ENCODE measurements around the gene MSI2.

Gene MSI2

GRCh38 chr17:57311281-57312216 is 55.2 kb downstream of the MSI2 start:
- DNase-seq (ENCODE audit: low read depth, low spot score): no peak
- H3K36me3 ChIP-seq (ENCODE audit: insufficient read depth, insufficient read length, low read length): peaks cover 24% of the 10 kb centered on the region
- no peak overlapping the region for H3K4me3 ChIP-seq (ENCODE audit: insufficient read length, low read depth)
- H3K4me1 ChIP-seq (ENCODE audit: insufficient read depth, insufficient read length): peaks cover 8% of the 10 kb centered on the region
- H3K27me3 ChIP-seq (ENCODE audit: insufficient read depth, insufficient read length): no peaks in the 10 kb centered on the region
- TF ChIP-seq SUZ12 (IDR thresholded peaks at IDR 0.05; ENCODE audit: extremely low read depth, insufficient read depth, insufficient read length) (no peak), YY1 (IDR thresholded peaks at IDR 0.05; ENCODE audit: insufficient read depth, insufficient read length) (no peak)
- no peak overlapping the region for H3K9ac ChIP-seq (ENCODE audit: insufficient read length, low read depth)
- no peaks in the 10 kb centered on the region for H3K9me3 ChIP-seq (ENCODE audit: insufficient read depth, low read length)

DNA sequence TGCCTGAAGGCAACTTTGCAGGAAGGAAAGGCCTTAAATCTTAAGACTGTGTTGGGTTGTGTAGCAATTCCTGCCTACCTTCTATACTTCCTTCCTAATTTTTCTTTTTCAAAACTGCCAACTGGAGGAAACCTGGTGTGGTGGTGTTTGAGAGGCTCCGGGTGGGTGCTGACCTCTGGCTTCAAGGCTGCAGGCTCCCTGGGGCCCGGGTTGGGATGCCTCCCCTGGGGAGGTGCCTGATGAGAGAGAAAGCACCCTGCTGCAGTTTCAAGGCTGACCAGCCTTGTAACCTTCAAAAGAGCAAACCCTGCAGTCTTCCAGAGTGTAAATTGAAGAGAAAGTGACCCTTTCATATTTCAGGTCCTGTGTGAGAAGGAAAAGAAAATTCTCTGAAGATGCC is 55.9 kb downstream of the MSI2 start:
- H3K36me3 ChIP-seq (ENCODE audit: insufficient read depth, insufficient read length, low read length): peaks cover 24% of the 10 kb centered on the region
- no peak overlapping the region for H3K4me3 ChIP-seq (ENCODE audit: insufficient read length, low read depth)
- no peaks in the 10 kb centered on the region for H3K27me3 ChIP-seq (ENCODE audit: insufficient read depth, insufficient read length)
- no peak overlapping the region for H3K9ac ChIP-seq (ENCODE audit: insufficient read length, low read depth)
- H3K4me1 ChIP-seq (ENCODE audit: insufficient read depth, insufficient read length): peaks cover 8% of the 10 kb centered on the region
- TF ChIP-seq ZNF274 (IDR thresholded peaks at IDR 0.05; ENCODE audit: low read depth, low read length) (no peak), YY1 (IDR thresholded peaks at IDR 0.05; ENCODE audit: insufficient read depth, insufficient read length) (no peak), SUZ12 (IDR thresholded peaks at IDR 0.05; ENCODE audit: extremely low read depth, insufficient read depth, insufficient read length) (no peak)
- no peaks in the 10 kb centered on the region for H3K9me3 ChIP-seq (ENCODE audit: insufficient read depth, low read length)
- DNase-seq (ENCODE audit: low read depth, low spot score): no peak

GRCh38 chr17:57313097-57313835 is 56.9 kb downstream of the MSI2 start:
- no peak for DNase-seq (ENCODE audit: low read depth, low spot score)
- H3K27me3 ChIP-seq (ENCODE audit: insufficient read depth, insufficient read length): no peaks in the 10 kb centered on the region
- H3K9me3 ChIP-seq (ENCODE audit: insufficient read depth, low read length): no peaks in the 10 kb centered on the region
- no peak overlapping the region for H3K9ac ChIP-seq (ENCODE audit: insufficient read length, low read depth)
- peaks cover 18% of the 10 kb centered on the region for H3K36me3 ChIP-seq (ENCODE audit: insufficient read depth, insufficient read length, low read length)
- H3K4me1 ChIP-seq (ENCODE audit: insufficient read depth, insufficient read length): peaks cover 8% of the 10 kb centered on the region
- TF ChIP-seq YY1 (IDR thresholded peaks at IDR 0.05; ENCODE audit: insufficient read depth, insufficient read length) (no peak), SUZ12 (IDR thresholded peaks at IDR 0.05; ENCODE audit: extremely low read depth, insufficient read depth, insufficient read length) (no peak), ZNF274 (IDR thresholded peaks at IDR 0.05; ENCODE audit: low read depth, low read length) (no peak)
- no peak overlapping the region for H3K4me3 ChIP-seq (ENCODE audit: insufficient read length, low read depth)

DNA sequence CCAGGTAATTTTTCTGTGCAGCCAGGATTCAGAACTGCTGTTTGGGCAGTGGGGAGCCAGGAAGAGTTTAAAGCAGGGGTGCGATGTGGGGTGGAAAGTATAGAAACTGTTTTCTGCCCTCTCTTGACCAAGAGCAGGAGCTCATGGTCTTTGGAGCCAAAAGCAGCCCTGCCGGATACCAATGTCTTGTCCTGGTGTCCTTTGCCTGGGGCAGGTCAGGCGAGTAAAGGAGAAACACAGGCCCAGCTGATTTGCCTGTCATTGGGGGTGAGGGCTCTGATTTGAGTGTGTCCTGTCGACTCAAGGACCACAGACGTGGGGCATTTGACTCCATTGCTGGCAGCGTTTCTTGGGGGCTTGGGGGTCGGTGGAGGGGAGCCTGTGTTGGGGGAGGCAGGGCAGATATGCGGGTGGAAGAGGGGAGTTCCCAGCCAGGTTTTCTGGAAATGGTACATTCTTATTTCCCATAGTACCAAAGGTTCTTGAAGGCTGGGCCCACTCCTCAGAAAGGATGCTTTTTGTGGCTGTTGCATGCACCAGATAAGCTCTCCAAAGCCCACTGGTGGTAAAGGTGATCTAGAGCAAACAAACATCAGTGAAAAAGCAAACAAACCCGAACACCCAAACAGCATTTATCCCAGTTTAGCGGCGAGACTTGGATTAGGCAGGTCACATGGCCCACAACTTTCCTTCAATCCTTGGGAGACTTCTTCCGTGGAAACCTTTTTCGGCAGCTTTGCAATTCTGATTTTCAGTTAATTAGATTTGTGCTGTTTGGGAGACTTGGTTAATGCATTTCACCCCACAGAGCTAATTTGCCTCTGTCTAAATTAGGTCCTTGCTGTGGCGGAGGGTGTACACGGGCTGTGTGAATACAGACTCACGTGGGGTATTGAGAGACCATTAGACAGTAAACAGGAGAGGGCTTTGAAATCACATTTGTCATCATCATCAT is 59.0 kb downstream of the MSI2 start:
- peaks cover 5% of the 10 kb centered on the region for H3K4me1 ChIP-seq (ENCODE audit: insufficient read depth, insufficient read length)
- no peak for TF ChIP-seq ZNF274 (IDR thresholded peaks at IDR 0.05; ENCODE audit: low read depth, low read length)
- no peak for TF ChIP-seq SUZ12 (IDR thresholded peaks at IDR 0.05; ENCODE audit: extremely low read depth, insufficient read depth, insufficient read length)
- TF ChIP-seq YY1 (IDR thresholded peaks at IDR 0.05; ENCODE audit: insufficient read depth, insufficient read length): no peak
- H3K36me3 ChIP-seq (ENCODE audit: insufficient read depth, insufficient read length, low read length): peaks cover 18% of the 10 kb centered on the region
- no peak overlapping the region for H3K4me3 ChIP-seq (ENCODE audit: insufficient read length, low read depth)
- DNase-seq (ENCODE audit: low read depth, low spot score): no peak
- no peaks in the 10 kb centered on the region for H3K27me3 ChIP-seq (ENCODE audit: insufficient read depth, insufficient read length)
- no peak overlapping the region for H3K9ac ChIP-seq (ENCODE audit: insufficient read length, low read depth)
- no peaks in the 10 kb centered on the region for H3K9me3 ChIP-seq (ENCODE audit: insufficient read depth, low read length)

- no peak for DNase-seq (ENCODE audit: low read depth, low spot score)
- TF ChIP-seq SUZ12 (IDR thresholded peaks at IDR 0.05; ENCODE audit: extremely low read depth, insufficient read depth, insufficient read length): no peak
- TF ChIP-seq ZNF274 (IDR thresholded peaks at IDR 0.05; ENCODE audit: low read depth, low read length): no peak
- no peak for TF ChIP-seq YY1 (IDR thresholded peaks at IDR 0.05; ENCODE audit: insufficient read depth, insufficient read length)
- H3K4me3 ChIP-seq (ENCODE audit: insufficient read length, low read depth): no peak overlapping the region
- peaks cover 11% of the 10 kb centered on the region for H3K36me3 ChIP-seq (ENCODE audit: insufficient read depth, insufficient read length, low read length)
- H3K9me3 ChIP-seq (ENCODE audit: insufficient read depth, low read length): no peaks in the 10 kb centered on the region
- H3K27me3 ChIP-seq (ENCODE audit: insufficient read depth, insufficient read length): no peaks in the 10 kb centered on the region
- peaks cover 5% of the 10 kb centered on the region for H3K4me1 ChIP-seq (ENCODE audit: insufficient read depth, insufficient read length)
- no peak overlapping the region for H3K9ac ChIP-seq (ENCODE audit: insufficient read length, low read depth)
Measured at GRCh38 chr17:57316361-57316760, 60.0 kb downstream of the MSI2 start.

- no peak for TF ChIP-seq SUZ12 (IDR thresholded peaks at IDR 0.05; ENCODE audit: extremely low read depth, insufficient read depth, insufficient read length)
- no peak for TF ChIP-seq ZNF274 (IDR thresholded peaks at IDR 0.05; ENCODE audit: low read depth, low read length)
- no peak for TF ChIP-seq YY1 (IDR thresholded peaks at IDR 0.05; ENCODE audit: insufficient read depth, insufficient read length)
- Histone ChIP-seq H3K36me3 (ENCODE audit: insufficient read depth, insufficient read length, low read length) (peaks cover 13% of the 10 kb centered on the region), H3K9ac (ENCODE audit: insufficient read length, low read depth) (no peak overlapping the region), H3K4me3 (ENCODE audit: insufficient read length, low read depth) (no peak overlapping the region), H3K27me3 (ENCODE audit: insufficient read depth, insufficient read length) (no peaks in the 10 kb centered on the region), H3K4me1 (ENCODE audit: insufficient read depth, insufficient read length) (peaks cover 7% of the 10 kb centered on the region), H3K9me3 (ENCODE audit: insufficient read depth, low read length) (no peaks in the 10 kb centered on the region)
- no peak for DNase-seq (ENCODE audit: low read depth, low spot score)
Measured at GRCh38 chr17:57317079-57317478, 60.8 kb downstream of the MSI2 start.
